ENCODE results near the gene RALGAPA1. TPM values are rescaled to one million over a fixed set of nuclear protein-coding genes. Genes with fewer than 3 reads are reported as not detected.

The RALGAPA1 gene
- total RNA-seq, 1 donor from 2014 or later = 31.8 TPM

GRCh38 chr14:35549551-35549950, 259.5 kb downstream of the RALGAPA1 start:
- TF ChIP-seq CTCF (IDR thresholded peaks at IDR 0.05; ENCODE audit: borderline replicate concordance) = no peak

DNA sequence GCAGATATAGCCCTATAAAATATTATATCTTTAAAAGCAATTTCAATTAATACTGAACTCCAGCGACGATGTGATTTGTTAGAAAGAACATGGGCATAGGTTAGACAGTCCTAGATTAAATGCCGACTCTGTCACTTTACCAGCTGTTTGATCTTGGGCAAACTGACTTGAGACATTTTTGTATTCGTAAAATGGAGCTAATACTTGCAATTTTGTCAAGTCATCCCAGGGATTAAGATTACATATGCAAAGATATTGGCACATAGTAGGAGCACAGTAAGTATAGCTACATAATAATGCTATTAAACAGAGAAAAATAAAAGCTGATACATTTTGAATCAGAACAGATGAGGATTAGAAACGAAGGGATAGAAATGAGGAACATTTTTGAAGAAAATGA, 266.1 kb downstream of the RALGAPA1 start:
- DNase-seq = no peak
- H3K27me3 ChIP-seq (ENCODE audit: low read depth) = no peaks in the 10 kb centered on the region
- intact Hi-C loops (cut with micrococcal nuclease) = no loop called here
- H3K27ac ChIP-seq (replicated peaks) = no peak overlapping the region
- no peaks in the 10 kb centered on the region for H3K9me3 ChIP-seq (replicated peaks)
- H3K4me1 ChIP-seq = no peaks in the 10 kb centered on the region
- no peak overlapping the region for H3K4me3 ChIP-seq
- peaks cover 20% of the 10 kb centered on the region for H3K36me3 ChIP-seq
- no peak for TF ChIP-seq CTCF (IDR thresholded peaks at IDR 0.05; ENCODE audit: borderline replicate concordance)

More at GRCh38 chr14:35549551-35549950, 259.5 kb downstream of the RALGAPA1 start:
- DNase-seq = no peak
- Histone ChIP-seq H3K9me3 (replicated peaks) (no peaks in the 10 kb centered on the region), H3K4me1 (peaks cover 7% of the 10 kb centered on the region), H3K36me3 (peaks cover 10% of the 10 kb centered on the region), H3K27ac (replicated peaks) (no peak overlapping the region), H3K27me3 (ENCODE audit: low read depth) (no peaks in the 10 kb centered on the region), H3K4me3 (no peak overlapping the region)
- intact Hi-C loops (cut with micrococcal nuclease) = no loop called here

- no peak for TF ChIP-seq CTCF (IDR thresholded peaks at IDR 0.05; ENCODE audit: borderline replicate concordance)
- no peak for DNase-seq
- no peak overlapping the region for H3K27ac ChIP-seq (replicated peaks)
- peaks cover 10% of the 10 kb centered on the region for H3K4me1 ChIP-seq
- H3K4me3 ChIP-seq = no peak overlapping the region
- peaks cover 18% of the 10 kb centered on the region for H3K36me3 ChIP-seq
- intact Hi-C loops (cut with micrococcal nuclease) = no loop called here
- no peaks in the 10 kb centered on the region for H3K9me3 ChIP-seq (replicated peaks)
- peaks cover 13% of the 10 kb centered on the region for H3K27me3 ChIP-seq (ENCODE audit: low read depth)
Measured at GRCh38 chr14:35539969-35540368, 269.1 kb downstream of the RALGAPA1 start.

DNA sequence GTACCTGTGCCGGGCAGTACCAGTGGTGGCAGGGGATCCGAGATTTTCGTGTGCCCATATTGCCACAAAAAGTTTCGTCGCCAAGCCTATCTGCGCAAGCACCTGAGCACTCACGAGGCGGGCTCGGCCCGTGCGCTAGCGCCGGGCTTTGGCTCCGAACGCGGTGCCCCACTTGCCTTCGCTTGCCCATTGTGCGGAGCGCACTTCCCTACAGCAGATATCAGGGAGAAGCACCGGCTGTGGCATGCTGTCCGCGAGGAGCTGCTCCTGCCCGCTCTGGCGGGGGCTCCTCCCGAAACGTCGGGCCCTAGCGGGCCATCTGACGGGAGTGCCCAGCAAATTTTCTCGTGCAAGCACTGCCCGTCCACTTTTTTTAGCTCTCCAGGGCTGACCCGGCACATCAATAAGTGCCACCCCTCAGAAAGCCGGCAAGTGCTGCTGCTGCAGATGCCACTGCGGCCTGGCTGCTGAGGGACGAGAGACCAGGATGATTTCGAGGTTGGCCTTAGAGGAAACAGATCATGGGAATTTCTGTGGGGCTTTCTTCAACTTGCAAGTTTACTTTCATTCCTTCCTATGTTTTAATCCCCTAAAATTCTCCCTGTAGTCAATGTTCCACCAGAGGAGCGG, 273.5 kb downstream of the RALGAPA1 start:
- Histone ChIP-seq H3K36me3 (peaks cover 6% of the 10 kb centered on the region), H3K4me1 (peaks cover 32% of the 10 kb centered on the region), H3K27me3 (ENCODE audit: low read depth) (peaks cover 57% of the 10 kb centered on the region), H3K27ac (replicated peaks) (no peak overlapping the region), H3K4me3 (peak overlapping the region; percentile 74), H3K9me3 (replicated peaks) (no peaks in the 10 kb centered on the region)
- DNase-seq = no peak
- TF ChIP-seq CTCF (IDR thresholded peaks at IDR 0.05; ENCODE audit: borderline replicate concordance) = no peak
- intact Hi-C loops (cut with micrococcal nuclease) = no loop called here

- Histone ChIP-seq H3K27ac (replicated peaks) (no peak overlapping the region), H3K27me3 (ENCODE audit: low read depth) (peaks cover 63% of the 10 kb centered on the region), H3K4me3 (peak overlapping the region; percentile 74), H3K4me1 (peaks cover 32% of the 10 kb centered on the region), H3K9me3 (replicated peaks) (no peaks in the 10 kb centered on the region), H3K36me3 (peaks cover 6% of the 10 kb centered on the region)
- no peak for TF ChIP-seq CTCF (IDR thresholded peaks at IDR 0.05; ENCODE audit: borderline replicate concordance)
- intact Hi-C loops (cut with micrococcal nuclease) = no loop called here
- peak; percentile 60 for DNase-seq
Measured at GRCh38 chr14:35534873-35535482, 274.1 kb downstream of the RALGAPA1 start.

All from left ventricle myocardium inferior (tissue), 1 donor.